Liver (tissue), 9 donors: ENCODE data around the gene TET3. TPM values are rescaled to one million over a fixed set of nuclear protein-coding genes. Genes with fewer than 3 reads are reported as not detected.

Experiments used
- DNase-seq: peaks from one replicate; pipeline ENCODE4 v3.0.0-alpha.2; 2017; ENCODE audit warnings: low spot score
- H3K27ac ChIP-seq, 2 donors: one replicate each; pipeline ENCODE4 v1.7.0; 2013; ENCODE audit warnings: inconsistent platforms in 2 of 2, low read length in 2 of 2, control low read depth in 1 of 2, low read depth in 1 of 2, mild to moderate bottlenecking in 1 of 2
- H3K27me3 ChIP-seq, 4 donors: one replicate each; pipeline versions ENCODE4 v1.6.1 to v1.7.0; 2013; ENCODE audit warnings: low read length in 3 of 4, inconsistent platforms in 1 of 4, mild to moderate bottlenecking in 1 of 4, moderate library complexity in 1 of 4; ENCODE audit not compliant: control insufficient read depth in 4 of 4, insufficient read depth in 4 of 4
- H3K36me3 ChIP-seq, 4 donors: one replicate each; pipeline versions ENCODE4 v1.6.1 to v1.7.0; 2013; ENCODE audit warnings: low read length in 3 of 4, mild to moderate bottlenecking in 3 of 4, low read depth in 1 of 4, moderate library complexity in 1 of 4; ENCODE audit not compliant: control insufficient read depth in 4 of 4, insufficient read depth in 3 of 4
- H3K4me1 ChIP-seq, 4 donors: one replicate each; pipeline versions ENCODE4 v1.6.1 to v1.7.0; 2013; ENCODE audit warnings: low read length in 3 of 4, mild to moderate bottlenecking in 3 of 4, moderate library complexity in 1 of 4; ENCODE audit not compliant: control insufficient read depth in 4 of 4, insufficient read depth in 4 of 4
- H3K4me3 ChIP-seq, 3 donors: one replicate each; pipeline versions ENCODE4 v1.6.1 to v1.7.0; 2013; ENCODE audit warnings: low read length in 3 of 3, control low read depth in 1 of 3, low read depth in 1 of 3, mild to moderate bottlenecking in 1 of 3
- H3K9ac ChIP-seq, 2 donors: one replicate each; pipeline ENCODE4 v1.7.0; 2013; ENCODE audit warnings: low read length in 2 of 2, mild to moderate bottlenecking in 2 of 2, moderate library complexity in 2 of 2, control low read depth in 1 of 2, low read depth in 1 of 2
- H3K9me3 ChIP-seq, 4 donors: one replicate each; pipeline versions ENCODE4 v1.6.1 to v1.7.0; 2013; ENCODE audit warnings: low read length in 3 of 4; ENCODE audit not compliant: control insufficient read depth in 4 of 4
- ATF3 ChIP-seq: IDR thresholded peaks from 2 replicates; pipeline ENCODE4 v1.6.1; 2016; ENCODE audit warnings: antibody characterized with exemption
- CTCF ChIP-seq: fragments of 150-350 bp; IDR thresholded peaks from 2 replicates; pipeline ENCODE4 v1.5.1; 2017; ENCODE audit warnings: improper control_type of control experiment, low read depth, low read length; ENCODE audit not compliant: missing input control
- EGR1 ChIP-seq, 2 donors: IDR thresholded peaks; 2 replicates each; pipeline ENCODE4 v1.6.1; 2016 to 2018; ENCODE audit warnings: antibody characterized with exemption in 2 of 2, low read depth in 2 of 2
- FOXA1 ChIP-seq: IDR thresholded peaks from 2 replicates; pipeline ENCODE4 v1.6.1; 2016; ENCODE audit warnings: antibody characterized with exemption
- FOXA2 ChIP-seq: IDR thresholded peaks from 2 replicates; pipeline ENCODE4 v1.6.1; 2016; ENCODE audit warnings: antibody characterized with exemption
- GABPA ChIP-seq, 2 donors: IDR thresholded peaks in 1 of 2; conservative IDR thresholded peaks in 1 of 2; 2 replicates each; pipeline ENCODE4 v1.6.1; 2016; ENCODE audit warnings: antibody characterized with exemption in 2 of 2, mild to moderate bottlenecking in 1 of 2, moderate library complexity in 1 of 2
- HNF4A ChIP-seq, 2 donors: conservative IDR thresholded peaks; 2 replicates each; pipeline ENCODE4 v1.6.1; 2016; ENCODE audit warnings: antibody characterized with exemption in 2 of 2, mild to moderate bottlenecking in 2 of 2
- JUND ChIP-seq, 2 donors: IDR thresholded peaks; 2 replicates each; pipeline ENCODE4 v1.6.1; 2016; ENCODE audit warnings: antibody characterized with exemption in 2 of 2
- MAX ChIP-seq: IDR thresholded peaks from 2 replicates; pipeline ENCODE4 v1.6.1; 2016; ENCODE audit warnings: antibody characterized with exemption
- NR2F2 ChIP-seq: IDR thresholded peaks from 2 replicates; pipeline ENCODE4 v1.6.1; 2016; ENCODE audit warnings: antibody characterized with exemption
- RAD21 ChIP-seq, 2 donors: IDR thresholded peaks; 2 replicates each; pipeline ENCODE4 v1.6.1; 2016; ENCODE audit warnings: antibody characterized with exemption in 2 of 2, mild to moderate bottlenecking in 2 of 2
- REST ChIP-seq: IDR thresholded peaks from 2 replicates; pipeline ENCODE4 v1.6.1; 2016; ENCODE audit warnings: antibody characterized with exemption, mild to moderate bottlenecking
- RXRA ChIP-seq, 2 donors: IDR thresholded peaks; 2 replicates each; pipeline ENCODE4 v1.6.1; 2017 to 2018; ENCODE audit warnings: antibody characterized with exemption in 2 of 2, mild to moderate bottlenecking in 1 of 2
- SP1 ChIP-seq: IDR thresholded peaks from 2 replicates; pipeline ENCODE4 v1.6.1; 2018; ENCODE audit warnings: antibody characterized with exemption, mild to moderate bottlenecking
- TAF1 ChIP-seq: conservative IDR thresholded peaks from 2 replicates; pipeline ENCODE4 v1.6.1; 2016; ENCODE audit warnings: antibody characterized with exemption, mild to moderate bottlenecking
- YY1 ChIP-seq: IDR thresholded peaks from 2 replicates; pipeline ENCODE4 v1.6.1; 2016; ENCODE audit warnings: antibody characterized with exemption, mild to moderate bottlenecking
- ZBTB33 ChIP-seq: IDR thresholded peaks from 2 replicates; pipeline ENCODE4 v1.6.1; 2016; ENCODE audit warnings: antibody characterized with exemption
- WGBS: extraction: QIAGEN DNeasy Blood & Tissue Kit; methylation state at CpG from one replicate; pipeline ENCODE4 v1.1.7; 2013; 5-methylcytosine and 5-hydroxymethylcytosine counted together
- polyA plus RNA-seq, 2 donors: library from polyadenylated mRNA; stranded (reverse) in 1 of 2; unstranded in 1 of 2; fragments of 200-250 nt in 1 of 2; fragments of >200 nt in 1 of 2; fragmentation: Nextera tagmentation in 1 of 2; extraction: Ambion mirVana in 1 of 2; gene quantifications; one replicate each; pipeline versions ENCODE4 v1.2.1 to v1.2.3, GENCODE V29; 2013 to 2015
- total RNA-seq, 2 donors: library from RNA; depleted of rRNA; stranded (reverse); fragments of >200 nt; gene quantifications; one replicate each; pipeline ENCODE4 v1.2.3, GENCODE V29; 2014
- donor health status: healthy.
- donor health status: healthy.
- donor health status: healthy.
- donor health status: healthy.
- donor health status: healthy.

TET3 gene
- total and polyA plus RNA-seq, 4 donors = 0.89 to 16.2 (median 3.2) TPM

- Histone ChIP-seq H3K9me3 (no peaks in the 10 kb centered on the region), H3K4me1 (peaks cover 2 to 15% (median 11%) of the 10 kb centered on the region in 4 donors), H3K27ac (no peak overlapping the region), H3K9ac (no peak overlapping the region), H3K36me3 (no peaks in the 10 kb centered on the region), H3K4me3 (no peak overlapping the region), H3K27me3 (peaks cover 0 to 3% (median 0%) of the 10 kb centered on the region in 4 donors)
- TF ChIP-seq MAX = no peak
- TF ChIP-seq ZBTB33 = no peak
- no peak for TF ChIP-seq FOXA1
- no peak for TF ChIP-seq RXRA (IDR thresholded peaks at IDR 0.05)
- no peak for TF ChIP-seq EGR1 (IDR thresholded peaks at IDR 0.05; ENCODE audit: low read depth in 2 of 2)
- TF ChIP-seq FOXA2 = no peak
- no peak for TF ChIP-seq JUND (IDR thresholded peaks at IDR 0.05)
- TF ChIP-seq YY1 = no peak
- no peak for TF ChIP-seq GABPA (IDR thresholded peaks at IDR 0.05 in 1 of 2, conservative IDR thresholded peaks at IDR 0.05 in 1 of 2)
- whole genome bisulfite sequencing = 94% methylated on average over 1 of the region's 1 CpG
- DNase-seq = no peak
These were observed 7.9 kb upstream of the TET3 start for GRCh38 chr2:73976803-73977202.

GRCh38 chr2:73977466-73977865, 7.2 kb upstream of the TET3 start:
- H3K4me1 ChIP-seq = peaks cover 5 to 21% (median 15%) of the 10 kb centered on the region in 4 donors
- no peaks in the 10 kb centered on the region for H3K36me3 ChIP-seq
- no peak overlapping the region for H3K4me3 ChIP-seq
- H3K9ac ChIP-seq = no peak overlapping the region
- no peak for DNase-seq
- H3K27me3 ChIP-seq = peaks cover 0 to 3% (median 0%) of the 10 kb centered on the region in 4 donors
- H3K27ac ChIP-seq = no peak overlapping the region
- TF ChIP-seq FOXA1 (no peak), TAF1 (no peak), CTCF (no peak), YY1 (no peak), RAD21 (IDR thresholded peaks at IDR 0.05) (no peak), SP1 (no peak), HNF4A (conservative IDR thresholded peaks at IDR 0.05) (no peak), NR2F2 (no peak), ATF3 (no peak), REST (no peak), GABPA (IDR thresholded peaks at IDR 0.05 in 1 of 2, conservative IDR thresholded peaks at IDR 0.05 in 1 of 2) (no peak), ZBTB33 (no peak), JUND (IDR thresholded peaks at IDR 0.05) (no peak)
- 93% methylated on average over 2 of the region's 2 CpGs for WGBS
- no peaks in the 10 kb centered on the region for H3K9me3 ChIP-seq
